Body of pancreas (tissue), 4 donors: ENCODE results near the gene HDAC7. TPM values are rescaled to one million over a fixed set of nuclear protein-coding genes. Genes with fewer than 3 reads are reported as not detected.

Source experiments
- ATAC-seq: fragments of 150-250 bp; one replicate; pipeline ENCODE4 v1.9.1; 2016
- DNase-seq, 4 donors: peaks; one replicate each; pipeline ENCODE4 v3.0.0-alpha.2; 2019
- H3K27ac ChIP-seq, 4 donors: fragments of 200-600 bp; sonication (generic); 1 replicate in 3 of 4; 2 replicates in 1 of 4; pipeline versions ENCODE4 v1.5.1 to v1.6.1; 2016 to 2019; ENCODE audit warnings: mild to moderate bottlenecking in 1 of 4, mixed read lengths in 1 of 4, moderate library complexity in 1 of 4
- H3K27me3 ChIP-seq, 2 donors: fragments of 200-600 bp; sonication (generic); one replicate each; pipeline ENCODE4 v1.6.0; 2016; ENCODE audit warnings: mild to moderate bottlenecking in 1 of 2
- H3K36me3 ChIP-seq, 2 donors: fragments of 200-600 bp; sonication (generic); replicated peaks in 1 of 2; 2 replicates each; pipeline ENCODE4 v1.5.1; 2016; ENCODE audit warnings: low read depth in 2 of 2; ENCODE audit not compliant: insufficient read depth in 1 of 2
- H3K4me1 ChIP-seq: fragments of 200-600 bp; sonication (generic); one replicate; pipeline ENCODE4 v1.6.0; 2016
- H3K4me3 ChIP-seq, 2 donors: fragments of 200-600 bp; sonication (generic); 1 replicate in 1 of 2; 2 replicates in 1 of 2; pipeline ENCODE4 v1.5.1; 2016 to 2019
- H3K9me3 ChIP-seq, 3 donors: fragments of 200-600 bp; sonication (generic); 1 replicate in 2 of 3; 2 replicates in 1 of 3; pipeline ENCODE4 v1.5.1; 2016
- CTCF ChIP-seq, 7 experiments: fragments of 450-650 bp in 4 of 7; fragments of 200-600 bp in 3 of 7; sonication (generic) in 3 of 7; IDR thresholded peaks; one replicate each; pipeline ENCODE4 v1.5.1; 2016 to 2019; ENCODE audit warnings: antibody characterized with exemption in 7 of 7
- POLR2A ChIP-seq, 3 donors: fragments of 450-650 bp; IDR thresholded peaks; one replicate each; pipeline ENCODE4 v1.6.1; 2016; ENCODE audit warnings: antibody characterized with exemption in 3 of 3, mild to moderate bottlenecking in 2 of 3
- WGBS, 2 donors: methylation state at CpG; one replicate each; pipeline ENCODE4 v1.1.5; 2017; 5-methylcytosine and 5-hydroxymethylcytosine counted together
- intact Hi-C: fragments of 100-400 bp; cut with DNase I; formaldehyde crosslinking; loops from one replicate; pipeline ENCODE4 v1.15.1; 2023
- total RNA-seq, 2 donors: library from RNA; depleted of rRNA; stranded (reverse); fragments of >200 nt; gene quantifications; one replicate each; pipeline ENCODE4 v1.1.0, GENCODE V29; 2016

HDAC7 gene
- total RNA-seq, 2 donors from 2014 or later: 26.2 to 26.7 TPM

GRCh38 chr12:47774663-47775062 is 45.0 kb downstream of the HDAC7 start:
- H3K4me1 ChIP-seq: peaks cover 45% of the 10 kb centered on the region
- 93 to 97% methylated on average over 7 of the region's 7 CpGs for WGBS, 2 donors
- H3K9me3 ChIP-seq: no peaks in the 10 kb centered on the region
- TF ChIP-seq POLR2A (IDR thresholded peaks at IDR 0.05) (no peak), CTCF (IDR thresholded peaks at IDR 0.05) (no peak)
- H3K27ac ChIP-seq: no peak overlapping the region
- no peaks in the 10 kb centered on the region for H3K36me3 ChIP-seq
- intact Hi-C loops: no loop called here
- H3K4me3 ChIP-seq: no peak overlapping the region
- no peaks in the 10 kb centered on the region for H3K27me3 ChIP-seq
- no peak for ATAC-seq
- no peak for DNase-seq

GRCh38 chr12:47773858-47774580 is 45.7 kb downstream of the HDAC7 start:
- DNase-seq (no peak), ATAC-seq (no peak)
- no peaks in the 10 kb centered on the region for H3K36me3 ChIP-seq
- peaks cover 45% of the 10 kb centered on the region for H3K4me1 ChIP-seq
- peak overlapping the region; percentile 61 to 92 (median 89) for H3K27ac ChIP-seq
- peak overlapping the region; percentile 70 to 91 for H3K4me3 ChIP-seq
- no peaks in the 10 kb centered on the region for H3K9me3 ChIP-seq
- WGBS, 2 donors: 39 to 40% methylated on average over 14 of the region's 14 CpGs
- H3K27me3 ChIP-seq: no peaks in the 10 kb centered on the region
- intact Hi-C loops: no loop called here
- TF ChIP-seq POLR2A (IDR thresholded peaks at IDR 0.05) (no peak), CTCF (IDR thresholded peaks at IDR 0.05) (peak in 1 of 7 experiments; percentile 1)

- WGBS, 2 donors: 0 to 2% methylated on average over 13 to 102 of the region's 106 CpGs
- H3K36me3 ChIP-seq: no peaks in the 10 kb centered on the region
- H3K9me3 ChIP-seq: no peaks in the 10 kb centered on the region
- H3K27ac ChIP-seq: peak within 1 kb of the TSS; percentile 61 to 92 (median 89)
- peak; percentile 67 to 82 (median 70) for TF ChIP-seq POLR2A (IDR thresholded peaks at IDR 0.05)
- peak in 6 of 7 experiments; percentile 21 to 77 (median 56) for TF ChIP-seq CTCF (IDR thresholded peaks at IDR 0.05)
- H3K27me3 ChIP-seq: no peaks in the 10 kb centered on the region
- H3K4me1 ChIP-seq: peaks cover 45% of the 10 kb centered on the region
- intact Hi-C loops: no loop called here
- ATAC-seq: peak; percentile 95
- peak within 1 kb of the TSS; percentile 70 to 91 for H3K4me3 ChIP-seq
- DNase-seq: peak; percentile 81 to 85 (median 82)
Measured at GRCh38 chr12:47773062-47773857, 46.4 kb downstream of the HDAC7 start, which contains the start of gene SLC48A1. TSS of gene SLC48A1 (plus strand) at chr12:47773238. CDS start at chr12:47773305, 67 bp downstream.

GRCh38 chr12:47772738-47773061 is 47.0 kb downstream of the HDAC7 start:
- ATAC-seq: no peak
- Histone ChIP-seq H3K4me1 (peaks cover 41% of the 10 kb centered on the region), H3K27ac (peak overlapping the region in 3 of 4 donors; percentile 86 to 92 (median 92)), H3K4me3 (no peak overlapping the region), H3K9me3 (no peaks in the 10 kb centered on the region), H3K27me3 (no peaks in the 10 kb centered on the region), H3K36me3 (no peaks in the 10 kb centered on the region)
- DNase-seq: no peak
- peak in 2 of 3 donors; percentile 39 to 67 for TF ChIP-seq POLR2A (IDR thresholded peaks at IDR 0.05)
- peak in 2 of 7 experiments; percentile 34 to 41 for TF ChIP-seq CTCF (IDR thresholded peaks at IDR 0.05)
- WGBS, 2 donors: 8% methylated on average over 17 of the region's 17 CpGs
- intact Hi-C loops: no loop called here
